ENCODE data around the gene GTF2F2. TPM values are rescaled to one million over a fixed set of nuclear protein-coding genes. Genes with fewer than 3 reads are reported as not detected.

GTF2F2 gene
- 19.2 to 22.4 TPM (median 20.9 TPM) in 5 replicates for total RNA-seq (2022; extraction: Qiagen RNA extraction; ENCODE audit: low read depth)

DNA sequence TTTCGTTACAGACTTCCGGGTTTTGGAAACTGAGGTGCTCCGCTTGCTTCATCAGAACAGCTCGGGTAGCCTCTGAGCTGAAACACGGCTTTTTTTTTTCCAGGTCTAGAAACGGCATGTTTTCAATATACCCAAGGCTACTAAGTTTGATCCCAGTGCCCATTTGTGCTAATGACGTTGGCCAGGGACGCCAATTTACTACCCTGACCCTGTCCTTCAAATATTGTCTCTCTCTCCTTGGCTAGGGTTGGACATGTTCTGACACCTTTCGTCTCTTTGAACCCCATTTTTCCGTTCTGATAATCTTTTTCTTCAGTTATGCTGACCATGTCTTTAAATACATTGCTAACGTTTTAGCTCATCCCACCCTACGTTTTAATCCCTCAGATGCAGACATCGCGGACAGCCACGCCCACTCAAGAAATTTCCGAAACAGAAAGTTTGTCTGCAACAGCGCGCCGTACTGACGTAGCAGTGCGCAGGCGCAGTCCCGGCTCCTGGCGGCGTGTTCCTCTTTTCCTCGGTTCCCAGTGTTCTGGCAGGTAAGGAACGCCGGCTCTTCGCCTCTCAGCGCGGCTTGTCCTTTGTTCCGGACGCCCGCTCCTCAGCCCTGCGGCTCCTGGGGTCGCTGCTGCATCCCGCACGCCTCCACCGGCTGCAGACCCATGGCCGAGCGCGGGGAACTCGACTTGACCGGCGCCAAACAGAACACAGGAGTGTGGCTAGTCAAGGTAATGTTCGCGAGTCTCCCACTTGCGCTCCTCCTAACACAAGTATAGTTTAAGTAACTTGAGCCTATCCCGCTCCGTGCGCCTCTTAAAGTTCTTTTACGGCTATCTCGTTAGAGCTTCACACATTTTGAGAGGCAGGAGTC, at the start of gene GTF2F2:
TSS of gene GTF2F2 (plus strand) at position 520 of the 874 bp plus-strand sequence. CDS start at position 666, 146 bp downstream.

GRCh38 chr13:45200701-45201232, 80.5 kb downstream of the GTF2F2 start, which contains the start of gene KCTD4:
TSS of gene KCTD4 (minus strand) at chr13:45201045. CDS start at chr13:45194567, 6,478 bp downstream.

Other genes with a start within 250 kb of the GTF2F2 start
- gene NUFIP1, start 131.0 kb upstream of the GTF2F2 start, total RNA-seq (2022; extraction: Qiagen RNA extraction; ENCODE audit: low read depth), result 6.0 to 7.2 TPM (median 6.3 TPM) in 5 replicates
- gene GPALPP1, start 131.0 kb upstream of the GTF2F2 start, total RNA-seq (2022; extraction: Qiagen RNA extraction; ENCODE audit: low read depth), result 7.3 to 14.5 TPM (median 10.4 TPM) in 5 replicates
- not detected in 5 replicates for gene KCTD4, start 80.5 kb downstream of the GTF2F2 start, total RNA-seq (2022; extraction: Qiagen RNA extraction; ENCODE audit: low read depth)
- 1,882 to 2,484 TPM (median 2,180 TPM) in 5 replicates for gene TPT1, start 220.7 kb downstream of the GTF2F2 start, total RNA-seq (2022; extraction: Qiagen RNA extraction; ENCODE audit: low read depth)

Measured in A549 treated with GW870086 at 1 μM for 4 hours (cell line).